IPS DF 4.7 (cell line): ENCODE measurements around the gene MBNL2.

ENCODE experiments used
- DNase-seq: peaks from one replicate; pipeline ENCODE4 v3.0.0-alpha.2; 2013; ENCODE audit warnings: low spot score; ENCODE audit errors: extremely low read depth

The MBNL2 gene

DNA sequence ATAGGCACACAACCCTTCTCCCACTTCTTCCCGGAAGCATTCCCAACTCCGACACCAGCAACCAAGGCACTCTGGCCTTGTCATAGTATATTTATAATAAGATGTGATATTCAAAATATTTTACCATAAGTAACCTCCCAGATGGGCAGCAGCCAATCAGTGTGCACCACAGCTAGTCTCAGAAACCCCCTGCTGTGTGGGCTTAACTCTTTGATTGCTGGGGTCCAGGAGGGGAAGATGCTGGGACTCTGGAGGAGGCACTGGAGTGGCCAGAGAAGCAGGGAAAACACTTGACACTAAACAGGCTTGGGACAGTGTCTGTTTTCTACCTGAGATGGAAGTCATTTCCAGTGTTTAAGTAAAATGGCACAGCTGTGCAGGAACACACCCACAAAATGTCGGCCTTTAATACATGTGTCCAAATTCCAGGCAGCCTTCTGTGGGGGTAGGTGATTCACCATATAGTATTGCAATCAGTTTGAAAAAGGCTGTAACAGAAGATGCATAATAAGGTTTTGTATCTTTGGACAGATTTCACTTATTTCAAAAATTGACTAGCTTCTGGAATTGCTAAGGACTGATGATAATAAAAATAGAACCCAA, 100.7 kb downstream of the MBNL2 start:
- no peak for DNase-seq

GRCh38 chr13:97324115-97324514, 102.0 kb downstream of the MBNL2 start:
- DNase-seq: no peak

DNA sequence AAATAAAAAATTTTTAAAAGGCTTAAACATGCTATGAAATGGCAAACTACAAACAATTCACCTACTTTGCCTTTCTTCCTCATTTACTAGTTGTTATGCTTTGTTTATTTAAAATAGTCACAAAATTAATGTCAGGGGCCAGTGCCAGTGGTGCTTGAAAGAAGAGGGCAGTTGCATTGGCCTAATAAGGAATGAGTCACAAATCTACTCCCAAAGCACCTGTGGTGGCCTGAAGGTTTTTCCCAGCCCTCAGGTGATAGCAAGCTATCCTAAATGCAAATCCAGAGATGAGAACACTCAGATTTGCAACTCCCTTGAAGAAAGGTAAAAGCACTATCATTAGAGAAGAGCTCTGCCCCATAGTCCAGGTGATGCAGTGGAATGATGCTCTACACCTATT, 103.6 kb downstream of the MBNL2 start:
- no peak for DNase-seq

DNA sequence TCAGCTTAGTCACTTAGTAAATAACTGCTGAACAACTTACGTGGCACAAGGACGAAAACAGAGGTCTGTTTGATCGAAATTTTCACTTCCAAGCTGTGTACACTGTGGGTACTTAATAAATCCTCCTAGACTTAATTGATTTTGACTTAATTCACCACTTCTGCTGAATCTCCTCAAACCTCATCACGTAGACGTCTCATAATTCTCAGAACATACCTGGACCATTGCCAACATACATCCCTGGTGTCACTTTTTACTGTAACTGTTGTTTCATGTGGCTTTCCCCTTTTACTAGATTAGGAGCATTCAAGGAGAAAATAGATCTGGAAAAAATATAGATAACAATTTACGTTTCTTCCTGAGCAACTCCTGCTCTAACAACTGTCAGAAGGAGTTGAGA, 105.0 kb downstream of the MBNL2 start:
- DNase-seq: no peak

DNA sequence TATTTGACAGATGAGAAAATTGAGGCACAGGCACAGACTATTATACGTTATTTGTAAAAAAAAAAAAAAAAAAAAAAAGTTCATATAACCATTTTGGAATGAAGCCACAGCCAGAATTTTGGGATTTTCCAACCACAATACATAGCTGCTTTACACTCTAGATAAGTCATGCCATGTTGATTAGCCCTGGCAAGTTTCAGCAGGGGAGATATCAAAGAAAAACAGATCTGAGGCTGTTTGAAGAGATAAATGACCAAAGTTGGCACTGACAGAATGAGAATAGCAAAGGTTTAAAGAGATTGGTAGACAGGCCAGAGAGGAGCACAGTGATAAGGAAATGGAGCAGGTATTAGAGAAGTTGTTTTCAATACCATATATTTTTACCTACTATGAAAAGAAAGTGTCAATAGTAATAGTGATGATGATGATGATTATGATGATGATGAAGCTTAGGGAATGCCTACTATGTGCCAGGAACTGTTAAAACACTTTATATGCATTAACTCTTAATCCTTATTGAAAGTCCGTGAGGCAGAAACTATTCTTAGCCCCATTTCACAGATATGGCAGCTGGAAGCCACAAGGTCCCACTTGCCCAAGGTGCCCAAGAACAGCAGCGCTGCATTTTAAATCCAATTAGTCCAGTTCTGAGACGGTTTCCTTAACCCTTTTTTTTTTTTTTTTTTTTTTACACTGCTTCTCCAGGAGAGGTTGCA, 105.5 kb downstream of the MBNL2 start:
- no peak for DNase-seq

- DNase-seq: peak; percentile 58
Measured at GRCh38 chr13:97328222-97328790, 106.2 kb downstream of the MBNL2 start.

DNA sequence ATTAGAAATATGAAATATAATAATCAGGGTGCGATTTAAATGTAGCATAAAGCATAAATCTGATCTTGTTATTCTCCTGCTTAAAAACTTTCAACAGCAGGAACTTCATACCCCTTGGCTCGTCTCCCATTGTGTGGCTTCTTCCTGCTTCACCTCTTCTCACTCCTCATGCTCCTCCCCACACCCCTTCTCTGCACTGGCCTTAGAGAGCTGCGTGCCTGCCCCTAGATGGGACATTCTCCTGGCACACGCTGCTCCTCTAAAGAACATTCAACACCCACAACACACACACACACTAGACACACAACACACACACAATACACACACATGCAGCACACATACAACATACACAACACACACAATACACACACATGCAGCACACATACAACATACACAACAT, 107.2 kb downstream of the MBNL2 start:
- DNase-seq: no peak

- no peak for DNase-seq
Measured at GRCh38 chr13:97330448-97330847, 108.3 kb downstream of the MBNL2 start.

DNA sequence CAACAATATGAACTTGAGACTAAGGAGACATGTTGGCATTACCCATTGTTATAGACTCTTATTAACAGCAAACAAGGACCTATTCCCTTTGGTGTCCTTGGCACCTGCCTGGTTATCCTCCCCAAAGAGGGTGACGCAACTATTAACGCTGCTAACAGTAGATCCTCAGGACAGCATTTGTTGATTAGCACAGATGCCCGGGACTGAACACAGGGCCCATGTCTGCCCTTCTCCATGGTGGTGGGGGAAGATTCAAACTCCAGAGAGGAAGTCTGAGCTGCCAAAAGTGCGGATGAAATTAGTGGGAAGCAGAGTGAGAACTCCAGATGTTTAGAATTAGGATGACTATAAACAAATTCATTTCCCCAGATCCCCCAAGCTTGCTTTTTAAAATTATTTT, 110.6 kb downstream of the MBNL2 start:
- DNase-seq: no peak

GRCh38 chr13:97333983-97334382, 111.8 kb downstream of the MBNL2 start:
- DNase-seq: no peak

DNA sequence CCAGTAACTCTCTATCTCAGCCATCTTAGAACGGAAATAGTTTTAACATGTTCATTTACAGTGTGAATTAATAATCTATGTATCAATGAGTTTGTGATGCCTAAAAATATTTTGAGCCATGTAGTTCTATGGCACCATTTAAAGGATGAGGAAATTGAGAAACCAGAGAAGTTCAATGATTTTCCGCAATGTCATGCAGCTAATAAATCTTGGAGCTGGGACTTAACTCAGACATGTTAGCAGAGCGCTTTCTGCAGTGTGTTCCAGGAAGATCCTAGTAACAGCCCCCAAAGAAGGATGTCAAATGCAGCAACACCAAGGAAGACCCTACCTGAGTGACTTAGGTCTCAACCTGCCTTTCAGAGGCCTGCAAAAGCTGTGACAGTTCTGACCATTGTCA, 112.6 kb downstream of the MBNL2 start:
- DNase-seq: no peak

DNA sequence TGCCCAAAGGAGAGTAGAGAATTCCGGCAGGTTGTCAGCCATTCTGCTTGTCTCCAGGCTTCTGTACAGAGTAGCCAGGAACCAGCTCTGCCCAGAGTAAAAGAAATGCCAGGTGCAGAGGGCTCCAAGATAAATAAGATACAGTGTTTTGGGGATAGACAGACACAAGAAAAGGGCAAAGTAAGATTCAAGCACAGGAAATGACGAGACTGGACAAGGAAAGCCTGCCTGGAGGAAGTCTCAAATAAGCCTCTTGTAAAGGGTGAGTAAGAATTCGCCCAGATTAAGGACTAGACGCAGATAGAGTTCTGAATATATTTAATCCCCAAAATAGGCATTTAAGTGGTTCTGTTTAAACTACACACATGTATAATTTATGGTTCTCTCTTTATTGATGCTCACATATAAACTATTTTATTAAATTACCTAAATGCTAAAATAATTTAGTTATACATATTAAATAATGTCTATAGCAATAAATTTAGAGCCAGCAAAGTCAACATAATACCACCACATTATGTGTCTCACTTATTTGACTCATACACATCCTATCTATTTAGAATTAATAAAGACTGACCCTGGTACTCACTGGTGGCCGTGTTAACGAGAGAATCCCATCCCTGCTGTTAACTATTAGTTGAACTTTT, 113.5 kb downstream of the MBNL2 start:
- no peak for DNase-seq

- DNase-seq: no peak
Measured at GRCh38 chr13:97337985-97338499, 115.9 kb downstream of the MBNL2 start.

GRCh38 chr13:97338571-97338970, 116.4 kb downstream of the MBNL2 start:
- no peak for DNase-seq

- DNase-seq: no peak
Measured at GRCh38 chr13:97339019-97339987, 117.2 kb downstream of the MBNL2 start.

GRCh38 chr13:97339988-97340749, 118.0 kb downstream of the MBNL2 start:
- no peak for DNase-seq

DNA sequence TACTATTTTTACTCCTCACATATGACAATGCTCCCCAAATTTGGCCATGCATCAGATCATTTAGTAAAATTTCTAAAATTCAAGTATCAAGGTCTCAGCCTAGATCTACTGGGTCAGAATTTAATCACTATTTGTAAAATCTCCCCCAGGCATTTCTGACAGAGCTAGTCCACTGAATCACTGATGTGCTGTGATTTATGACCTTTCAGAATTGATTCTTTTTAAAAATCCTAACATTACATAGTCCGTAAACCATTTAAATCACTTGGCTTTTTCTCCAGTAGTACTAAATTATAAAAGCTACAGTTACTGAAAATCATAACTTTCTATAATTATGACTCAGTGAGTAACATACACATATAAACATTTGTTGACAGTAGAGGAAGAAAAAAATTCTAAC, 119.0 kb downstream of the MBNL2 start:
- no peak for DNase-seq

GRCh38 chr13:97342136-97342535, 120.0 kb downstream of the MBNL2 start:
- no peak for DNase-seq

DNA sequence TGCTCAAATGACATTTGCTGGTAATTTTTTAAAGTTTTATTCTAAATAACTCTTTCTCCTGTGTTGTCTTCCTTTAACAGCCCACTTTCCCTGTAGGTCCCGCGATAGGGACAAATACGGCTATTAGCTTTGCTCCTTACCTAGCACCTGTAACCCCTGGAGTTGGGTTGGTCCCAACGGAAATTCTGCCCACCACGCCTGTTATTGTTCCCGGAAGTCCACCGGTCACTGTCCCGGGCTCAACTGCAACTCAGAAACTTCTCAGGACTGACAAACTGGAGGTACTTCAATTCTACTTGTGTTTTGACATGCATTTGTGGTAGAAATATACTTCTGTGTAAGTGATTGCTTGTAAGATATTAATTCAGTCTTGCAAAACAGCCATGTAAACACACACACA, 120.8 kb downstream of the MBNL2 start:
- no peak for DNase-seq
